GM13976 (cell line): Measurements from ENCODE around the gene ABLIM2.

Source experiments
- DNase-seq: peaks from one replicate; pipeline ENCODE4 v3.0.0; 2012; ENCODE audit warnings: low spot score
- in situ Hi-C: fragments of 300-500 bp; cut with MboI; formaldehyde crosslinking; loops from one replicate; pipeline ENCODE4 v1.12.0; 2022; ENCODE audit warnings: low sequenced_read_pairs, mixed read lengths, inconsistent platforms; ENCODE audit not compliant: unreplicated experiment
- TF ChIP-seq, protein P1 (sequence below): IDR thresholded peaks from 2 replicates; pipeline ENCODE4 v1.5.1; 2012; ENCODE audit warnings: borderline replicate concordance, mild to moderate bottlenecking; ENCODE audit not compliant: insufficient read depth; ENCODE audit errors: extremely low read depth, missing control alignments, control extremely low read depth

ABLIM2 gene

DNA sequence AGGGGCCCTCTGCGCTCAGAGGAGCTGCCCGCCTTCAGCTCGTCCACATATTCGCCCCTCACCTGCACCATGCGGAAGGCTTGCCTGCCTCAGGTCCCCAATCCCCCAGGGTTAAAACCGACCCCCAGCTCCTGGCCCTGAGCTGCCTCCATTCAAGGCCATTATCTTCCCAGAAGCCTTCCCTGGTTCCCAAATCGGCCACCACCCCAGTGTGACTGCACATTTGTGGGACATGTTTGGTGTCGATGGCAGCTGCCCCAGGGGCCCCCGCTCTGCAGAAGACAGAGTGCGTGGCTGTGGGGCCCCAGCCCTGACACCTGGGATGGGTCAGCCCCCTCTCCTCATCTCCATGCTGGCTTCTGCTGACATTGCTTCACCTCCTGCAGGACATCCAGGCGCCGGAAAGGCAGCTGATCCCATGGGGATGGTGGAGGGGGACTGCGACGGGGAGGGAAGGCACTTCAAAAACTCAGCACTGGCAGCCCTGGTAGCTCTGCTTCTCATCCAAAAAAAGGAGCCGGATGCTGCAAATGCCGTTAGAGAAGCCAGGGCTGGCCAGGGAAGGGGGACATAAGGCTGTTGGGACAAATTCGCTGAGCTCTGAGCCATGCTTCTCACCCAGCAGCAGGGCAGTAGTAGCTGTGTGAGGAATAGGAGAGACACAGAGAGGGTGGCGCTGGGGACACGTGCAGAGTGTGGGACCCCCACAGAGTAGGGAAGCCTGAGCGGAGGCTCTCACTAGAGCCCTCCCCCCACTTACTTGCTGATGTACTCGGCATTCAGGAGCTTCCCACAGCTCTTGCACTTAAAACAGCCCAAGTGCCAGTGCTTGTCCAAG lies 78.5 kb downstream of the ABLIM2 start:
- TF ChIP-seq, protein P1, sequence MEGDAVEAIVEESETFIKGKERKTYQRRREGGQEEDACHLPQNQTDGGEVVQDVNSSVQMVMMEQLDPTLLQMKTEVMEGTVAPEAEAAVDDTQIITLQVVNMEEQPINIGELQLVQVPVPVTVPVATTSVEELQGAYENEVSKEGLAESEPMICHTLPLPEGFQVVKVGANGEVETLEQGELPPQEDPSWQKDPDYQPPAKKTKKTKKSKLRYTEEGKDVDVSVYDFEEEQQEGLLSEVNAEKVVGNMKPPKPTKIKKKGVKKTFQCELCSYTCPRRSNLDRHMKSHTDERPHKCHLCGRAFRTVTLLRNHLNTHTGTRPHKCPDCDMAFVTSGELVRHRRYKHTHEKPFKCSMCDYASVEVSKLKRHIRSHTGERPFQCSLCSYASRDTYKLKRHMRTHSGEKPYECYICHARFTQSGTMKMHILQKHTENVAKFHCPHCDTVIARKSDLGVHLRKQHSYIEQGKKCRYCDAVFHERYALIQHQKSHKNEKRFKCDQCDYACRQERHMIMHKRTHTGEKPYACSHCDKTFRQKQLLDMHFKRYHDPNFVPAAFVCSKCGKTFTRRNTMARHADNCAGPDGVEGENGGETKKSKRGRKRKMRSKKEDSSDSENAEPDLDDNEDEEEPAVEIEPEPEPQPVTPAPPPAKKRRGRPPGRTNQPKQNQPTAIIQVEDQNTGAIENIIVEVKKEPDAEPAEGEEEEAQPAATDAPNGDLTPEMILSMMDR: no peak
- no peak for DNase-seq
- in situ Hi-C loops: no loop called here

DNA sequence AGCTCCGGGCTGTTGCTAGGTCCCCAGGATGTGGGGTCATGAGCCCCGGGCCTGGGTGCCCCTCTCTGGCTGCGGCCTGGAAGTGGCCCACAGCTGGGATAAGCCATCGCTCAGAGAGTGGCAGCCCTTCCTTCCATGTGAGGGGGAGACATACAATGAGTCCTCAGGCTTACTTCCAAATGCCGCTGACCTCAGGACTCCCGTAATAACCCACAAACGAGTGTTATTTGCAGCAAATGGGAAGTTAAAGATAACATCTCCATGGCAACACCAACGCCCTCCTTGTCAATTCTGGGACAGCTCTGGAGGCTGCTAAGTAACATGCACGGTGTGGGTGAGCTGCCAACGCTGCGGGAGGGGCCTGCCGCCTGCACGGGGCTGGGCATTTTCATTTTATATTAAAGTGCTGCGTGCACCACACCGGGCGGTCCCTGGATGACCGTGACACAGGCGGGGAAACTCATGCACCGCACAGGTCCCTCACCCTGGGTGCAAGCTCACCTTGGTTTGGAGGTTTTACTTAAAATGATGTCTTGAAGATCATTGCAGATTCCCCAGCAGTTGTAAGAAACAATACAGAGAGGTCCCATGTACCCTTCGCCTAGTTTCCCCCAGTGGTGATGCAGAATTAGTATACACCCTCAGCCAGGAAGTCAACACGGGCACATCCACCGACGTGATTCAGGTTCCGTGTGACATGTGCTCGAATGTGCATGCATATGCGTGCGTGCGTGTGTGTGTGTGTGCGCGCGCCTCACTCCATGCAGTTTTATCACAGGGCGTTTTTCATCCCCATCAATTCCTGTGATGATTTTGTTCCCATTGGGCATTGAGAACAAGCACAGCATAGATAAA lies 79.4 kb downstream of the ABLIM2 start:
- TF ChIP-seq, protein P1: no peak
- no peak for DNase-seq
- in situ Hi-C loops: no loop called here

DNA sequence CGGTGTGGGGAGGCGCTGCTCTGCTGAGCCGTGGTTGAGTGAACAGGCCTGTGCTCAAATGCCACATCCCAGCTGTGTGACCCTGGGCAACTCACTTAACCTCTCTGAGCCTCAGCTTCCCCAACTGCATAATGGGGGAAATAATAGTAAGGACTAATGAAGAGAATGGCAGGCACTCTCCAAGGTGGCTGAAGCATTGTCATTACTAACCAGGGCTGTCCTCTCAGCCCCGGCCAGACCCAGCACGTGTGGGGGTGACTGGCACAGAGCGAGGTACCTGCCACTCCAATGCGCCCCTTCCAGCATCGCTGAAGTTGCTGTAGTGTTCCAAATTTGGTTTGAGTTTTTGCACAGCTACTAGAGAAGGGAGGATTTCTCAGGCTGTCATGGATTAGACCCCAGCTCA lies 80.0 kb downstream of the ABLIM2 start:
- in situ Hi-C loops: no loop called here
- DNase-seq: no peak
- TF ChIP-seq, protein P1: no peak

DNA sequence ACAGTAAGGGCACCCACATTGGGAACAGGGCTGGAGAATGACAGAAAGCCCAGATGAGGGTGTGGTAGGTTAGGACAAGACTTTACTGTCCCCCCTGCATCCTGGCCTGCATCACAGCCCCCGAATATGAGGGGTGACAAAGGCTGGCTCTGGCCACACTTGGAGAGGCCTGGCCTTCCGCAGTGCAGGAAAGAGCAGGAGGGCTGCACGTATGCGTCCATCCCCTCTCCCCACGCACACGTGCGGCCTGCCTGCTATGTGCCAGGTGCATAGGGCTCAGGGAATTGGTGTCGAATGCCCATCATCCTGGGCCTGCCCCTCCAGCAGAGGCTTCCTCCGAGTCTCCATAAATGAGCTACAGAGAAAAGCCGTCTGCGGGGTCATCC lies 80.5 kb downstream of the ABLIM2 start:
- in situ Hi-C loops: no loop called here
- TF ChIP-seq, protein P1: no peak
- DNase-seq: no peak

DNA sequence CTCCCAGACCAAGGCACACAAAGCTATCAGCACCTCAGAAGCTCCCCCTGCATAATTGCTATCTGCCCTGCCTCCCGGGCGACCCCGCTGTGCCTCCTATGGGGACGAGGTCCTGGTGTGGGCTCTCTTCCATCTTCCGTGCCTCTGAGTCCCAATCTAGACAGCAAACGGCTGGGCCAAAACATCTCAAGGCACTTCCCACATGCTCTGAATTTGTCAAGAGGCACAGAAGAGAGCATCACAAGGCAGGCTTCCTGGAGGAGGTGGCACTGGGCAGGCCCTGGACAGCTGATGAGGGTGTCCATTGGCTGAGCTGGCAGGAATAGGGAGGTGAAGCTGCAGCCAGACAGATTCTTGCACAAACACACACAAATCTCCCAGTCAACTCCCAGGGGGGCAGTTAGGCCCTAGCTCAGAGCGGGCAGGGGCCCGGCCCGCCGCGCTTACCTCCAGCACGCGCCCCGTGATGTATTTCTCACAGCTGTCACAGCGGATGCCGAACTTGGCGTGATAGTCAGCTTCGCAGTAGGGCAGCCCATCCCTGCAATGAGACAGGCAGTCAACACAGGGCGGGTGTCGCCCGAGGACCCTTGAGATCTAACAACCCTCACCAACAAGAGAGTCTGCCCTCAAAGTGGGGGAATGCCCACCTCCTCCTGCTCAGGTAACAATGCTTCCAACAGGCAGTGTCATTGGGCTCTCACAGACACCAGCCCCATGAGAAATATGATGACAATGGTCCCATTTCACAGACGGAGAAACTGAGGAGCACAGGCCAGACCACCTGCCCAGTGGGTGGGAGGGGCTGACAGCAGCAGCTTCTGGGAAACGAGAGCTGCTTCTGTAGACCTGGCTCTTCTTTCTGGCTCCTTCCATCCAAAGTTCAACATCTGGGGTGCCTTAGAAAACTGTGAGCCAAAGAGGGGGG lies 81.2 kb downstream of the ABLIM2 start:
- TF ChIP-seq, protein P1: no peak
- in situ Hi-C loops: no loop called here
- DNase-seq: no peak

DNA sequence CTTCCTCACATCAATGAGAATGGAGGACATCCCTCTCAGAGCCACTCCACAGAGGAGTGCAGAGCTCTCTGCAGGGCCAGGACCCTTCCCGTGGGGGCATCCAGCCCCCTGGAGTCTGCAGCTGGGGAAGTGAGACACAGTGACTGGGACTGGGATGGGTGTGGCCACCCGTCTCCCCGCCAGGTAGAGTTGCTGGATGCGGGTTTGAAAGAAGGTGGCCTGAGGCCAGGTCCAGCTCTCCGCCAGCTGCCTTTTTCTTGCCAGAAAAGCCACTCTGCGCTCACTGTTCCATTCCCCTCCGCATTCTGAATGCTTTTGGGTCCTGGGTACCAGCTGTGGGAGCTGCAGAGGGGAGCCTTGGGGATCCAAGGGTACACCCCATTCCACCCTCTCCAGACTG lies 82.6 kb downstream of the ABLIM2 start:
- TF ChIP-seq, protein P1: no peak
- DNase-seq: no peak
- in situ Hi-C loops: no loop called here
